WTC11 (cell line): ENCODE results near the gene NCF4. TPM values are rescaled to one million over a fixed set of nuclear protein-coding genes. Genes with fewer than 3 reads are reported as not detected.

Experiments
- ATAC-seq: fragments of 200-7000 bp; cut with Tn5 transposase; 2 replicates; pipeline ENCODE4 v1.10.0; 2021; ENCODE audit warnings: mild to moderate bottlenecking, moderate library complexity
- CTCF ChIA-PET: fragments of 300-600 bp; sonication (Branson Sonifier 250); formaldehyde crosslinking; loops from one replicate; lab custom pipeline; 2021; ENCODE audit warnings: antibody characterized with exemption; lab: Charles Lee
- POLR2A ChIA-PET: fragments of 350-600 bp; sonication (Branson Sonifier 250); formaldehyde crosslinking; loops from one replicate; lab custom pipeline; 2021; ENCODE audit warnings: antibody characterized with exemption; lab: Charles Lee
- DNase-seq: peaks from one replicate; pipeline ENCODE4 v3.0.0; 2021; ENCODE audit warnings: low spot score
- H3K27ac Mint-ChIP-seq: 2 replicates; pipeline ENCODE4 v1.8.0; 2021; ENCODE audit warnings: mixed read lengths
- H3K27me3 Mint-ChIP-seq: 2 replicates; pipeline ENCODE4 v1.8.0; 2021; ENCODE audit warnings: low read depth, mild to moderate bottlenecking, moderate library complexity, mixed read lengths
- H3K36me3 Mint-ChIP-seq: 2 replicates; pipeline ENCODE4 v1.8.0; 2021; ENCODE audit warnings: mixed read lengths
- H3K4me1 Mint-ChIP-seq: 2 replicates; pipeline ENCODE4 v1.8.0; 2022; ENCODE audit warnings: mixed read lengths
- H3K4me3 Mint-ChIP-seq: 2 replicates; pipeline ENCODE4 v1.8.0; 2021; ENCODE audit warnings: mild to moderate bottlenecking, moderate library complexity, mixed read lengths
- H3K9me3 Mint-ChIP-seq: 2 replicates; pipeline ENCODE4 v1.8.0; 2021; ENCODE audit warnings: mixed read lengths
- ATF1 ChIP-seq: sonication (generic); formaldehyde crosslinking; IDR thresholded peaks from 2 replicates; pipeline ENCODE4 v1.8.1; 2023; ENCODE audit warnings: mild to moderate bottlenecking, moderate library complexity, missing genetic modification reagents
- ATF2 ChIP-seq: sonication (generic); formaldehyde crosslinking; IDR thresholded peaks from 2 replicates; pipeline ENCODE4 v1.8.1; 2022; ENCODE audit warnings: low read depth, missing genetic modification reagents, borderline replicate concordance
- E2F1 ChIP-seq: sonication (generic); formaldehyde crosslinking; IDR thresholded peaks from 2 replicates; pipeline ENCODE4 v1.8.0; 2022; ENCODE audit warnings: mild to moderate bottlenecking, missing genetic modification reagents
- ELF4 ChIP-seq: sonication (generic); formaldehyde crosslinking; IDR thresholded peaks from 2 replicates; pipeline ENCODE4 v1.8.1; 2022; ENCODE audit warnings: low read depth, mild to moderate bottlenecking, moderate library complexity, missing genetic modification reagents
- EMX1 ChIP-seq: fragments of 250-450 bp; sonication (Bioruptor Pico); IDR thresholded peaks from 2 replicates; pipeline ENCODE4 v1.8.0; 2021; ENCODE audit warnings: mild to moderate bottlenecking
- GABPB1 ChIP-seq: sonication (generic); formaldehyde crosslinking; IDR thresholded peaks from 2 replicates; pipeline ENCODE4 v1.8.1; 2023; ENCODE audit warnings: mild to moderate bottlenecking, missing genetic modification reagents
- GRHL2 ChIP-seq: fragments of 250-450 bp; sonication (Bioruptor Pico); IDR thresholded peaks from 2 replicates; pipeline ENCODE4 v1.8.0; 2022; ENCODE audit warnings: mild to moderate bottlenecking, moderate library complexity; ENCODE audit not compliant: insufficient replicate concordance, severe bottlenecking
- GTF2I ChIP-seq: fragments of 250-450 bp; sonication (Bioruptor Pico); conservative IDR thresholded peaks from 2 replicates; pipeline ENCODE4 v1.4.0; 2021; ENCODE audit warnings: mild to moderate bottlenecking
- IRF1 ChIP-seq: sonication (generic); formaldehyde crosslinking; IDR thresholded peaks from 2 replicates; pipeline ENCODE4 v1.8.0; 2023; ENCODE audit warnings: missing genetic modification reagents
- IRF2 ChIP-seq: sonication (generic); formaldehyde crosslinking; IDR thresholded peaks from 2 replicates; pipeline ENCODE4 v1.8.0; 2022; ENCODE audit warnings: low read depth, missing genetic modification reagents, borderline replicate concordance
- MXD4 ChIP-seq: fragments of 250-450 bp; sonication (Bioruptor Pico); IDR thresholded peaks from 2 replicates; pipeline ENCODE4 v1.8.0; 2021; ENCODE audit warnings: mild to moderate bottlenecking, moderate library complexity, borderline replicate concordance
- MYBL2 ChIP-seq: sonication (generic); formaldehyde crosslinking; IDR thresholded peaks from 2 replicates; pipeline ENCODE4 v1.8.1; 2023; ENCODE audit warnings: mild to moderate bottlenecking, moderate library complexity, missing genetic modification reagents
- NFE2L1 ChIP-seq: sonication (generic); formaldehyde crosslinking; IDR thresholded peaks from 2 replicates; pipeline ENCODE4 v1.8.1; 2023; ENCODE audit warnings: missing genetic modification reagents
- NR3C1 ChIP-seq: sonication (generic); formaldehyde crosslinking; conservative IDR thresholded peaks from 2 replicates; pipeline ENCODE4 v1.8.1; 2023; ENCODE audit warnings: low read depth, mild to moderate bottlenecking, missing genetic modification reagents
- RELA ChIP-seq: sonication (generic); formaldehyde crosslinking; IDR thresholded peaks from 2 replicates; pipeline ENCODE4 v1.8.1; 2022; ENCODE audit warnings: missing genetic modification reagents, mild to moderate bottlenecking, borderline replicate concordance
- SMAD3 ChIP-seq: sonication (generic); formaldehyde crosslinking; IDR thresholded peaks from 2 replicates; pipeline ENCODE4 v1.8.0; 2022; ENCODE audit warnings: missing genetic modification reagents, mild to moderate bottlenecking, borderline replicate concordance
- SMAD4 ChIP-seq: sonication (generic); formaldehyde crosslinking; IDR thresholded peaks from 2 replicates; pipeline ENCODE4 v1.8.0; 2022; ENCODE audit warnings: mild to moderate bottlenecking, missing genetic modification reagents
- USF2 ChIP-seq: sonication (generic); formaldehyde crosslinking; IDR thresholded peaks from 2 replicates; pipeline ENCODE4 v1.8.1; 2023; ENCODE audit warnings: mild to moderate bottlenecking, missing genetic modification reagents, moderate library complexity
- ZBTB43 ChIP-seq: sonication (generic); formaldehyde crosslinking; IDR thresholded peaks from 2 replicates; pipeline ENCODE4 v1.8.1; 2023; ENCODE audit warnings: mild to moderate bottlenecking, missing genetic modification reagents
- ZMAT4 ChIP-seq: fragments of 250-450 bp; sonication (Bioruptor Pico); IDR thresholded peaks from 2 replicates; pipeline ENCODE4 v1.9.0; 2021; ENCODE audit warnings: mild to moderate bottlenecking
- ZNF219 ChIP-seq: sonication (generic); formaldehyde crosslinking; IDR thresholded peaks from 2 replicates; pipeline ENCODE4 v1.8.0; 2023; ENCODE audit warnings: missing genetic modification reagents, mild to moderate bottlenecking, borderline replicate concordance
- total RNA-seq: library from RNA; stranded (reverse); gene quantifications from 3 replicates; pipeline ENCODE4 v1.2.3, GENCODE V29; 2021
- TF ChIP-seq, protein P1 (sequence below): sonication (generic); formaldehyde crosslinking; IDR thresholded peaks from 2 replicates; pipeline ENCODE4 v1.8.0; 2023; ENCODE audit warnings: missing genetic modification reagents, mild to moderate bottlenecking, borderline replicate concordance
- TF ChIP-seq, protein P2 (sequence below): sonication (generic); formaldehyde crosslinking; conservative IDR thresholded peaks from 2 replicates; pipeline ENCODE4 v1.8.1; 2022; ENCODE audit warnings: mild to moderate bottlenecking, missing genetic modification reagents

NCF4 gene
- total RNA-seq, 1 experiment from 2014 or later = not detected

GRCh38 chr22:36874309-36874696, 13.5 kb downstream of the NCF4 start:
- CTCF ChIA-PET = interaction anchor here (1.0 to 3.7 kb wide), 8 partner anchors 18 to 325 kb away, joined by 3 to 29 read pairs (median 3); no protein-coding TSS in a partner anchor
- ATAC-seq = no peak
- POLR2A ChIA-PET = no interaction called here

GRCh38 chr22:36874736-36875135, 13.9 kb downstream of the NCF4 start:
- DNase-seq = no peak
- no peaks in the 10 kb centered on the region for H3K36me3 Mint-ChIP-seq

More at GRCh38 chr22:36874309-36874696, 13.5 kb downstream of the NCF4 start:
- Mint-ChIP-seq H3K27ac (no peak overlapping the region), H3K4me1 (peaks cover 10% of the 10 kb centered on the region), H3K27me3 (peaks cover 8% of the 10 kb centered on the region; the same call in 1 of the 2 replicates), H3K36me3 (no peaks in the 10 kb centered on the region)
- TF ChIP-seq GTF2I (CRISPR knock-in tag) (no peak), SMAD3 (no peak), EMX1 (CRISPR knock-in tag) (no peak), MXD4 (CRISPR knock-in tag) (no peak), ELF4 (CRISPR knock-in tag) (no peak), RELA (CRISPR knock-in tag) (no peak), NR3C1 (CRISPR knock-in tag) (no peak)
- TF ChIP-seq, protein P1, sequence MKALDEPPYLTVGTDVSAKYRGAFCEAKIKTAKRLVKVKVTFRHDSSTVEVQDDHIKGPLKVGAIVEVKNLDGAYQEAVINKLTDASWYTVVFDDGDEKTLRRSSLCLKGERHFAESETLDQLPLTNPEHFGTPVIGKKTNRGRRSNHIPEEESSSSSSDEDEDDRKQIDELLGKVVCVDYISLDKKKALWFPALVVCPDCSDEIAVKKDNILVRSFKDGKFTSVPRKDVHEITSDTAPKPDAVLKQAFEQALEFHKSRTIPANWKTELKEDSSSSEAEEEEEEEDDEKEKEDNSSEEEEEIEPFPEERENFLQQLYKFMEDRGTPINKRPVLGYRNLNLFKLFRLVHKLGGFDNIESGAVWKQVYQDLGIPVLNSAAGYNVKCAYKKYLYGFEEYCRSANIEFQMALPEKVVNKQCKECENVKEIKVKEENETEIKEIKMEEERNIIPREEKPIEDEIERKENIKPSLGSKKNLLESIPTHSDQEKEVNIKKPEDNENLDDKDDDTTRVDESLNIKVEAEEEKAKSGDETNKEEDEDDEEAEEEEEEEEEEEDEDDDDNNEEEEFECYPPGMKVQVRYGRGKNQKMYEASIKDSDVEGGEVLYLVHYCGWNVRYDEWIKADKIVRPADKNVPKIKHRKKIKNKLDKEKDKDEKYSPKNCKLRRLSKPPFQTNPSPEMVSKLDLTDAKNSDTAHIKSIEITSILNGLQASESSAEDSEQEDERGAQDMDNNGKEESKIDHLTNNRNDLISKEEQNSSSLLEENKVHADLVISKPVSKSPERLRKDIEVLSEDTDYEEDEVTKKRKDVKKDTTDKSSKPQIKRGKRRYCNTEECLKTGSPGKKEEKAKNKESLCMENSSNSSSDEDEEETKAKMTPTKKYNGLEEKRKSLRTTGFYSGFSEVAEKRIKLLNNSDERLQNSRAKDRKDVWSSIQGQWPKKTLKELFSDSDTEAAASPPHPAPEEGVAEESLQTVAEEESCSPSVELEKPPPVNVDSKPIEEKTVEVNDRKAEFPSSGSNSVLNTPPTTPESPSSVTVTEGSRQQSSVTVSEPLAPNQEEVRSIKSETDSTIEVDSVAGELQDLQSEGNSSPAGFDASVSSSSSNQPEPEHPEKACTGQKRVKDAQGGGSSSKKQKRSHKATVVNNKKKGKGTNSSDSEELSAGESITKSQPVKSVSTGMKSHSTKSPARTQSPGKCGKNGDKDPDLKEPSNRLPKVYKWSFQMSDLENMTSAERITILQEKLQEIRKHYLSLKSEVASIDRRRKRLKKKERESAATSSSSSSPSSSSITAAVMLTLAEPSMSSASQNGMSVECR (CRISPR knock-in tag) = no peak
- TF ChIP-seq, all 79 proteins: peak for 0
- no peak overlapping the region for H3K4me3 Mint-ChIP-seq
- H3K9me3 Mint-ChIP-seq = peaks cover 11% of the 10 kb centered on the region
- no peak for DNase-seq

More at GRCh38 chr22:36874736-36875135, 13.9 kb downstream of the NCF4 start:
- ATAC-seq = no peak
- ChIA-PET POLR2A (no interaction called here), CTCF (interaction anchor here (1.4 to 3.7 kb wide), 5 partner anchors 19 to 325 kb away, joined by 3 to 29 read pairs (median 3); no protein-coding TSS in a partner anchor)
- no peak overlapping the region for H3K4me3 Mint-ChIP-seq
- H3K27me3 Mint-ChIP-seq = peaks cover 8% of the 10 kb centered on the region; the same call in 1 of the 2 replicates
- H3K9me3 Mint-ChIP-seq = peaks cover 11% of the 10 kb centered on the region
- H3K4me1 Mint-ChIP-seq = peaks cover 10% of the 10 kb centered on the region
- TF ChIP-seq NFE2L1 (CRISPR knock-in tag) (no peak), USF2 (CRISPR knock-in tag) (no peak), ATF2 (CRISPR knock-in tag) (no peak), IRF1 (no peak), ZNF219 (no peak), ZBTB43 (CRISPR knock-in tag) (no peak), E2F1 (CRISPR knock-in tag) (no peak), MYBL2 (no peak), ATF1 (CRISPR knock-in tag) (no peak), MXD4 (CRISPR knock-in tag) (no peak), SMAD4 (CRISPR knock-in tag) (no peak), IRF2 (no peak), GABPB1 (no peak), GRHL2 (no peak), ZMAT4 (CRISPR knock-in tag) (no peak)
- TF ChIP-seq, protein P2, sequence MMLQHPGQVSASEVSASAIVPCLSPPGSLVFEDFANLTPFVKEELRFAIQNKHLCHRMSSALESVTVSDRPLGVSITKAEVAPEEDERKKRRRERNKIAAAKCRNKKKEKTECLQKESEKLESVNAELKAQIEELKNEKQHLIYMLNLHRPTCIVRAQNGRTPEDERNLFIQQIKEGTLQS (CRISPR knock-in tag) = no peak
- no peak overlapping the region for H3K27ac Mint-ChIP-seq
